Muscle of back (tissue), 11 donors: ENCODE measurements around the gene ENDOG. TPM values are rescaled to one million over a fixed set of nuclear protein-coding genes. Genes with fewer than 3 reads are reported as not detected.
"Not testable (repeated sequence)": the region's sequence is repeated elsewhere in the genome, so short reads cannot be mapped to it uniquely, and the experiment has no call there.

Source experiments
- DNase-seq, 3 donors: peaks; one replicate each; pipeline versions ENCODE4 v3.0.0 to v3.0.0-alpha.2; 2013
- polyA plus RNA-seq, 10 donors: library from polyadenylated mRNA; unstranded; fragments of 120-200 nt; gene quantifications; one replicate each; pipeline ENCODE4 v1.2.1, GENCODE V29; 2013; ENCODE audit not compliant: insufficient read length in 10 of 10

The ENDOG gene
- polyA plus RNA-seq, 10 donors, result 11.1 to 24.9 (median 14.7) TPM

DNA sequence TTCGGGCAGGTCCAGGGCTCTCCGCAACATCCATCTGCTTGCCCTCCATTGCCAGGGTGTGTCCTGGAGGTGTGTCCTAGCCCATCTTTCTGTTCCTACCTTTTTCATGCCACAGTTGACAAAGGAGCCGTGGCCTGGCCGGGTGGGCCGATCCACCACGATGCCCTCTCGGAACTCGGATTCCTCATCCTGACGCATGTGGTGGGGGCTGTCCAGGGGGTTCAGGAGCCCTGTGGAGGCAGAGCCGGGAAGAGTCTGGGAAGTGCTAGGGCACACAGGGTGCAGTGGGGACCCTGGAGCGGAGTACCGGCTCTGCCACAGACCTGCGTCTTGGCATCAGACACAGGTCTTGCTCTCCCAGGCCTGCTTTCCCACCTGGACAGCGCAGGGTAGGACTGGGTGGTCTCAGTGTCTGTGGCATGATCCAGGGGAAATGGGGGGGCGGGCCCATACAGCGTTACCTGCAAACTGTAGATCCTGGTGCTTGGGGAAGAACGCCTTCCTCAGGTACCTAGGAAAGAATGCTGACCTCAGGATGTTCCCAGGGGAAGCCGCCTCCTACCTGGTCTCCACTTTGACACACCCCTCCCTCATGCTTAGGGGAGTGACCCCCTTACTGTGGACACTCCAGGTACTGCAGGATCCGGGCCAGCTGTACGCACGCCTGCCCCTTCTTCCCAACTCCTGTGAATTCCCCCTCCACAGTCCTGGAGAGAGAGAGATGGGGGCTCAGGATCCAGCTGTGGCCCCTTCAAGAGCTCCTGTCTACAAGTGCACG lies 7.8 kb downstream of the ENDOG start:
- no peak for DNase-seq

DNA sequence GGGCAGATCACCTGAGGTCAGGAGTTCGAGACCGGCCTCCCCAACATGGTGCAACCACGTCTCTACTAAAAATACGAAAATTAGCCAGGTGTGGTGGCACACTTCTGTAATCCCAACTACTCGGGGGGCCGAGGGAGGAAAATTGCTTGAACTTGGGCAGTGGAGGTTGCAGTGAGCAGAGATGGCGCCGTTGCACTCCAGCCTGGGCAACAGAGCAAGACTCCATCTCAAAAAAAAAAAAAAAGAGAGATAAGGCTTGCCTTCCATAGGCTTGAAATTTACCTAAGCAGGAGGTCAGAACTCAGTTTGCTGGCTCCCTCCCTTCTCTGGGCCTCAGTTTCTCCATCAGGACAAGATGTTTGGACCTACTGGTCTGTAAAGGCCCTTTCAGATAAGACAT lies 10.0 kb downstream of the ENDOG start:
- DNase-seq, result no peak

DNA sequence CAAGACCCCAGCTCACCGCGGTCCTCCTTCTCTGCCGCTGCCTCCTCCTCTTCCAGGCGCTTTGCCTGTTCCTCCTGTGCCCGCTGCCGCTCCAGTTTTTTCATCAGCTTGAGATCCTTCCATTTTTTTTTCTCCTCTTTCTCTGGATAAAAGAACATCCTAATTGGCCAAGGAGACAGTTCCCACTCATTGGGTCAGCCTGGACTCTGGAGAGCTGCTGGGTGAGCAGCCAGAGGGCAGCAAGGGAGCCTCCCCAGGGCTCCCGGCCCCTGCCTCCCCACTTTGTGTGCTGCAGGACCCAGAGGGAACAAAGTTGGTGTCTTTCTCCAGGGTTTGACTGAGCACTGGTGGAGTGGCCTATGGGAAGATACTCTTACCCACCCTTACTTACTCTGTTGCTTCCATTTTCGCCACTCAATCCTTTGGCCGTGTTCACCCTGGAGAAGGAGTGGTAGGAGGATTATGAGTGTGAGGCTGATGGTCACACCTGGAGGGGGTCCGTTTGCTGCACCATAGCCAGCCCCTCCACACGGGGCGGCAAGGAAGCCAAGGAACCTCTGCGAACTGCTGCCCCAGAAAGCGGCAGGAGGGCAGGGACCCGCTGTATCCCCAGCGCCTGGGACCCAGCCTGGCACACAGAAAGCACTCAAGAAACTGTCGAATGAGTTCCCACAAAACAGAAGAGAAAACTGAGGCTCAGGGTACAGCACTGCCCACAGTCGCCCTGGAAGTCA lies 10.6 kb downstream of the ENDOG start:
- DNase-seq, result no peak

DNA sequence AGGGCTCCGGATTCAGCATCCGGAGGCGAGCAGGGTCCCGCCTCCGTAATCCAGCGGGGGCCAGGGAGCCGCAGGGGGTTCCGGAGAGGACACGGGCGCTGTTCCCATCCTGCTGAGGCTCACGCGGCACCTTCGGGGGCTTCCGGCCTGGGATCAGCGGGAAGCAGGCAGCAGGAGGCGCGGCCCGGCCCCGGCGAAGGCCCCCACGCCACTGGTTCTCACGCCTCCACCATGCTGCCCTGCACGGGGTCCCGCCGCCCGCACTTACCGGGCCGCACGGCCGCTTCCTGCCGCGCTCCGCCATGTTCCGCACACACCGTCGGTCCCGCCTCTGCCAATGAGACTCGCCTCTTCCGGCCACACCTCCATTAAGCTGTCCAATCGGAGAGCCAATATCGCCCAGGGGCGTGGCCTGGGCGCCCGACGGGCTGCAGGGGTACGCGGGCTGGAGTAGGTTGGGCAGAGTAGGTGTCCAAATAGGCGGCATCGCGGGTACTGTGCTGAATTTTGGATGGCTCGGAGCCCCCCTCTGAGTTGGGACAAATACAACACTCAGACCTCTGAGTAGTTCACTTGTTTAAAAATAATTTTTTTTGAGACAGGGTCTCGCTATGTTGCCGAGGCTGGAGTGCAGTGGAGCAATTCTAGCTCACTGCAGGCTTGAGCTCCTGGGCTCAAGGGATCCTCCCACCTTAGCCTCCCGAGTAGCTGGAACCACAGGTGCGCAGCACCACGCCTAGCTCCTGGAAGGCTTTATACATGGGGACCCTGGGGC lies 11.4 kb downstream of the ENDOG start, which contains the start of gene SPOUT1:
SPOUT1 (minus strand) TSS at position 318 of the 775 bp plus-strand sequence; CDS start at position 304, 14 bp downstream.
- peak; percentile 92 to 98 (median 94) for DNase-seq

DNA sequence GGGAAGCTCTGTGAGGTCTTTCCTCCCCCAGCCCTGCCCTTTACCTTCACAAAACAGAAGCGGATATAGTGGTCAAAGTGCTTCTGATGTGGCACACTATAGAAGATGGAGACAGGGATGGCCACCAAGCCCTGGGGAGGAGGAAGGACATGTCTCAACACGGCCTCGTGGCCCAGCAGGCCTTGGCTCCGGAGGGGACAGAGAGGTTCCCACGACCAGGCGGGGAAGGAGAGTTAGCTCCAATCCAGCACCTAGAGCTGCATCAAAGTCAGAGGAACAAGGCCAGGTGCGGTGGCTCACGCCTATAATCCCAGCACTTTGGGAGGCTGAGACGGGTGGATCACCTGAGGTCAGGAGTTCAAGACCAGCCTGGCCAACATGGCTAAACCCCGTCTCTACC lies 15.4 kb downstream of the ENDOG start:
- no peak for DNase-seq

DNA sequence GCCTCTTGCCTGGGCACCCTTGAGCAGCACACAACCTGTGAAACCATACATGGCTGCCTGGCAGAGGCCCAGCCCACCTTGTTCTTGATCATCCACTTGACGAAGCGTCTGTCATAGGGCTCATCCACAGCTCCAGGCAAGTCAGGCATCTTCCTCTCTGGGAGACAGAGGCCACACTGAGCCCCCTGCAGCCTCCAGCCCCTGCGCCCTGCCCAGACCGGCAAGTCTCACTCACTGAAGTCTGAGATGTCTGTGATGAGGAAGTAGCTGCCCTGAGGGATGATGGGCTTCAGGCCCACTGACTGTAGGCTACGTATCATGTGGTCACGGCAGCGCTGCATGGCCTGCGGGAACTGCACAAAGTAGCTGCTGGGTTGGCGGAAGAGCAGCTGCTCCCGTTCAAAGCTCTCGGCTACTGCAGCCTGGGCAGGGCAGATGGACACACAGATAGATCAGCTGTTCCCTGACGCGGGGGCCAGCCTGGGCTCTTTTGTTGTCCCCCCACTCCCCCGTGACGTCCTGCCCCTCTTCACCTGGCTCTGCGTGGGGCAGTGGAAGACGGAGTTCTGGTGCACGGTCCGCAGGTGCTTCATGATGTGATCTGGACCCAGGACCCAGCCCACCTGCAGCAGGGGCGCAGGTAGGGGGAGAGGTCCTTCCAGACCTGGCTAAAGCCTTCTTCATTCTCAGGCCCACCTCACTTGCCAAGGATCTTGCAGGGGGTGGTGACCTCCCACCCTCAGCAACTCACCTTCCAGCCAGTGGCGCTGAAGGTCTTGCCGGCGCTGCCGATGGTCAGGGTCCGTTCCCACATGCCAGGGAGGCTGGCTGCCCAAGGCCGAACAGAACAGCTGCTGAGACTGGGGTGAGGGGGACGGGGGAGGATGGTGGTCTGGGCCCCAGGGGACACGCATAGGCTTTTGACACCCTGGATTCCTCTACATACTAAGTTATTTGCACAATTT lies 17.2 kb downstream of the ENDOG start:
- DNase-seq, result no peak

DNA sequence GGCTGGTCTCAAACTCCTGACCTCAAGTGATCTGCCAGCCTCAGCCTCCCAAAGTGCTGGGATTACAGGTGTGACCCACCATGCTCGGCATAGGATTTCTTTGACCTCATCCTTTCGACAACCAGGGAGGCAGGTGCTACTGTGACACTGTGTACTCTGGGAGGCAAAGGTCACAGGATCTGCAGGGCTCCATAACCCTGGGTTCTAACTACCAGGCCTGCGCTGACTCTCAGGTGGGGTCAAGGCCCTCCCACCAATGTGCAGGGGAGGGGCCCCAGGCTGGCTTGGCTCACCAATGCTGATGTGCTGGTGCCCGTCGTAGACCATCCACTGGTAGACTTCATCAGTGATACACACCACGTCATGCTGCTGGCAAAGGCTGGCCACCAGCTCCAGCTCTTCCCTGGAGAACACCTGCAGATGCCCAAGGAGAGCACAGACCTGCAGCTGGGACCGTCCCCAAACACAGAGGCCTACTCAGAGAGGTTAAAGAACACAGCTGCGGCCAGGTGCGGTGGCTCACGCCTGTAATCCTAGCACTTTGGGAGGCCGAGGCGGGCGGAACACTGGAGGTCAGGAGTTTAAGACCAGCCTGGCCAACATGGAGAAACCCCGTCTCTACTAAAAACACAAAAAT lies 18.3 kb downstream of the ENDOG start:
- no peak for DNase-seq

DNA sequence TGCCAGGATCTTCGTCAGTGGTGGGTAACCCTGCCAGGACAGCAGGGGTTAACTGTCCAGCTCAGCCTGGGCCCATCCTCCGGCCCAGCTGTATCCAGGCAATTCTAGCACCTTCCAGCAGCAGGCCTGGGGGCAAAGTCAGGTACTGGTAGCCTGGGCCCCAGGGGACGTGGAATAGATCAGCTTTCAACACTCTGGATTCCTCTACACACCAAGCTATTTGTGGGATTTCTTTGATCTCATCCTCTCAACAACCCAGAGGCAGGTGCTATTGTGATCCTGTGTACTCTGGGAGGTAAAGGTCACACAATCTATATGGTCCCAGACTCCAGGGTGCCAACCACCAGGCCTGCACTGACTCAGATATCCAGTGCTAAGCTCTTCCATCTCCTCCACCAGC lies 20.0 kb downstream of the ENDOG start:
- no peak for DNase-seq

DNA sequence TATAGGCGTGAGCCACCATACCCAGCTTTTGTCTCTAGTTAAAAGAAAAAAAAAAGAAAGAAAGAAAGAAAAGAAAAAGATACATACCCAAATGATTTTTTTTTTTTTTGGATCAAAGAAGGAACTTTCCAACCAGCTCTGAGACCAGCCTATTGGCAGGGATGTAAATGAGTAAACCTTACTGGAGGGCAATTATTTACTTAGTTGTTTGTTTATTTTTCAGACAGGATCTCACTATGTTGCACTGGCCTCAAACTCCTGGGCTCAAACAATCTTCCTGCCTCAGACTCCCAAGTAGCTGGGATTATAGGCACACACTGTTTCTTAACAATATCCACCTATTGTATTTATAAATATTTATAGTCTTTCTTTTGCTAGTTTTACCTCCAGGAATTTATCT lies 22.2 kb downstream of the ENDOG start:
- DNase-seq, result no peak

DNA sequence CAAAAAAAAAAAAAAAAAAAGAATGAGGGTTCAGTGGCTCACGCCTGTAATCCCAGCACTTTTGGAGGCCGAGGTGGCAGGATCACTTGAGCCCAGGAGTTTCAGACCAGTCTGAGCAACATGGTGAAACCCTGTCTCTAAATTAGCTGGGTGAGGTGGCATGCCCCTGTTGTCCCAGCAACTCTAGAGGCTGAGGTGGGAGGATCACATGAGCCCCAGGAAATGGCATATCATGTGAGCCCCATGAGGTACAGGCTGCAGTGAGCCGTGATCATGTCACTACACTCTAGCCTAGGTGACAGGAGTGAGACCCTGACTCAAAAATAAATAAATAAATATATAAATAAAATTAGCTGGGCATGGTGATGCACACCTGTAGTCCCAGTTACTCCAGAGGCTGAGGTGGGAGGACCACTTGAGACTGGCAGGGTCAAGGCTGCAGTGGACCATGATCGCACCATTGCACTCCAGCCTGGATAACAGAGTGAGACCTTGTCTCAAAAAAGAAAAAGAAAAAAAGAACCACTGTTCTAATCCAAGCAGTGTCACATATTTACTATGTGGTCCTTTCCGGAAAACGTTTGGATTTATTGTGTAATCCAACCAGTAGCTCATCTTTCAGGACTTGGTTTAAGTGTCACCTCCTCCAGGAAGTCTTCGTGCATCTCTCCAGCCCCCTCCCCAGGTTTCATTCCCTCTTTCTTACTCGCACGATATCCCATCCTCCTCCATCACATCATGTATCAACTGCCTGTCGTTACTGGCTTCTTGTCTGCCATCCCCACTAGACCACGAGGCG lies 23.6 kb downstream of the ENDOG start:
- no peak for DNase-seq

DNA sequence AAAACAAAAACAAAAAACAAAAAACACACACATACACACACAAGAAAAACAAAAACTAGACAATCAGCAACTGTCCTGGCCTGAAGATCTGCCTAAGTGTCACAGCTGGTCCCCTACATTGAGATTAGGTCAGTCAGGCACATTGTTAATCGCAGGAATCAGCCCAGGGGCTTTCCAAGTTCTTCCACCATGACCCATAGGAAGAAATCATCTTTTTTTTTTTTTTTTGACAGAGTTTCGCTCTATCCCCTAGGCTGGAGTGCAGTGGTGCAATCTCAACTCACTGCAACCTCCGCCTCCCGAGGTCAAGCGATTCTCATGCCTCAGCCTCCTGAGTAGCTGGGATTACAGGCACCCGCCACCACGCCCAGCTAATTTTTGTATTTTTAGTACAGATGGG lies 24.9 kb downstream of the ENDOG start:
- not testable (repeated sequence) for DNase-seq

DNA sequence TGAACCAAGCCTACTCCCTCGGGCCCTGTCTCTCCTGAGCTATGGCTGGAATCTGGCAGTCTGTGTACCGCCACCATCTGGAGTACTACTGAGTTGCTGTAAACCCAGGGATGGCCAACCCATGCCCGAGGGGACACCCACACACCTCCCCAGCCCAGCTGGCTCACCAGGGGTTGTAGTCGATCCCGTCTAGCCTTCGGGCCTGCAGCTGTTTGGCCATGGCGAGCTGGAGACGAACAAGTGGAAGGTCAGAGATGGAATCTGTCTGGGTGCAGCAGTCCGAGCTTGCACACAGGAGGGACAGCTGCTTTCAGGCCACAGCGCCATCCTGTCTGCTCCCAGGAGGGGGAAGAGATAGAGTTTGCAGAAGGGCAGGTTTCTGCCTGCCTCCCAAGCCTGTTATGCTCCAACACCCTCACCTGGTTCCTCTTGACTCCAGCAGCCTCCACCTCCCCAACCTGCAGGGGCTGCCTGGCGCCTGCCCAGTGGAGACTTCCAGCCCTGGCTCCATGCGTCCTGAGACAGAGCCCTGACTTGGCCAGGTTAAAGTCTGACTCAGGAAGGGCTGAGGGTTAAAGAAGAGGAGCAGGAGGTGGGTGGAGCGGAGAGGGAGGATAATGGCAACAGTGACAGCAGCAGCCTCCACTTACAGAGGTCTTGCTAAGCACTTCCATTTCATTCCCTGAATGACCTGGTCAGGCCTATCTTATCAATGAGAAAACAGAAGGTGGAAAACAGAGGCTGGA lies 27.1 kb downstream of the ENDOG start:
- DNase-seq, result peak in 1 of 3 donors; percentile 32

DNA sequence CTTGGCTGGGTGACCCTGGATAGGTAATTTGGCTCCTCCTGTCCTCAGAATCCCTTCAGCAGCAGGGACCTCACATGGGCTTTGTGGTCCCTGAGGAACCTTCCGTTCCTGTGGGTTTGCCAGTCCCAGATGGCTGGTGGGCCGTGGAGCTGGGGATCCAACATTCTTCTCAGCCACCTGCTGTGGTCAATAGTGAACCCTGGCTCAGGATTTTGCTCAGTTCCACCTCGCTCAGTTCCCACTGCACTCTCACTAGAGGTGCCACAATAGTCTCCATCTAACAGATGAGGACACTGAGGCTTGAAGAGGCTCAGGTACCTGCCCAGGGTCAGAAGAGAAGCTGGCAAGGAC lies 28.4 kb downstream of the ENDOG start:
- no peak for DNase-seq

DNA sequence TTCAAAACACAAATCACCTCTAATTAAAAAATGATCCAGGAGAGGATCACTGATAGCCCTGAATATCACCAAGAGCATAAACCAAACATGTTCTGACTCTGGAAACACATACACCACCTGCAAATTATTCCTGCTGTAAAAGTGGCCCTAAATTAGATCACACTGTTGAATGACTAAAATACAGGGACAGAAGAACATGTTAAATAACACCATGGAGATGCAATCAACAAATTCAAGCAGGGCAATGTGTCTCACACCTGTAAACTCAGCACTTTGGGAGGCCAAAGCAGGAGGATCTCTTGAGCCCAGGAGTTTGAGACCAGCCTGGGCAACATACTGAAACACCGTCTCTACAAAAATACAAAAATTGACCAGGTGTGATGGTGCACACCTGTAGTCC lies 29.5 kb downstream of the ENDOG start:
- DNase-seq, result no peak

DNA sequence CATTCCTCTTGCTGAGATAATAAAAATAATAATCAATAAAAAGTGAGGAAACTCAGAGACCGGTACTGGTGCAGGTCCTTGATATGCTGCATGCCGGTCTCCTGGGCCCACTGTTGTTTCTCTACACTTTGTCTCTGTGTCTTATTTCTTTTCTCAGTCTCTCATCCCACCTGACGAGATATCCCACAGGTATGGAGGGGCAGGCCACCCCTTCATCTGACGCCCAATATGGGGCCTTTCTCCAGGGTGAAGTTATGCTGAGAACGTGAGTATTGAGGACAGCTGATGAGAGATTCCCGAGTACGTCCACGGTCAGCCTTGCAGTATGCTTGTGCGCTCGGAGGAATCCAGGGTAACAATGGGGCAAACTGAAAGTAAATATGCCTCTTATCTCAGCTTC lies 32.7 kb downstream of the ENDOG start:
- DNase-seq, result not testable (repeated sequence)

DNA sequence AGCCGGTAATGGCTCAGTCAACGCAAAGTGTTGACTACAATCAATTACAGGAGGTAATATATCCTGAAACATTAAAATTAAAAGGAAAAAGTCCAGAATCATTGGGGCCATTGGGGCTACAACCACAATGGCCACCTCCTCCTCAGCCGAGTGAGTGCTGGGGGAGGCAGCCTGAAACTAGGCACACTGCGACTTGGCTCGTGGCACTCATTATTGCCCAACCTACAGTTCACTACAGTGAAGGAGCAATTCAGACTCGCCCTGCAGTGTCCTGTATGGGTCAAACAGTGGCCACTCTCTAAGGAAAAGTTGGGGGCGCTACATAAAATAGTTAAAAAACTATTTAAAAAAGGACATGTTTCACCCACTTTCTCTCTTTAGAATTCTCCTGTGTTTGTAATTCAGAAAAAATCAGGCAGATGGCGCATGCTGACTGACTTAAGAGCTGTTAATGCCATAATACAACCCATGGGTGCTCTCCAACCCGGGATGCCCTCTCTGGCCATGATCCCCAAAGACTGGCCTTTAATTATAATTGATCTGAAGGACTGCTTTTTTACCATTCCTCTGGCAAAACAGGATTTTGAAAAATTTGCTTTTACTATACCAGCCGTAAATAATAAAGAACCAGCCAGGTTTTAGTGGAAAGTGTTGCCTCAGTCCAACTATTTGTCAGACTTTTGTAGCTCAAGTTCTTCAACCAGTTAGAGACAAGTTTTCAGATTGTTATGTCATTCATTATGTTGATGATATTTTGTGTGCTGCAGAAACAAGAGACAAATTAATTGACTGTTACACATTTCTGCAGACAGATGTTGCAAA lies 33.7 kb downstream of the ENDOG start:
- DNase-seq, result peak in 2 of 3 donors; percentile 22 to 30

DNA sequence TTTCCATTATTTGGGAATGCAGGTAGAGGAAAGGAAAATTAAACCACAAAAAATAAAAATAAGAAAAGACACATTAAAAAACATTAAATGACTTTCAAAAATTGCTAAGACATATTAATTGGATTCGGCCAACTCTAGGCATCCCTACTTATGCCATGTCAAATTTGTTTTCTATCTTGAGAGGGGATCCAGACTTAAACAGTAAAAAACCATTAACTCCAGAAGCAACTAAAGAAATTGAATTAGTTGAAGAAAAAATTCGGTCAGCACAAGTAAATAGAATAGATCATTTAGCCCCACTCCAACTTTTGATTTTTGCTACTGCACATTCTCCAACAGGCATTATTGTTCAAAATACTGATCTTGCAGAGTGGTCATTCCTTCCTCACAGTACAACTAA lies 34.3 kb downstream of the ENDOG start:
- not testable (repeated sequence) for DNase-seq

DNA sequence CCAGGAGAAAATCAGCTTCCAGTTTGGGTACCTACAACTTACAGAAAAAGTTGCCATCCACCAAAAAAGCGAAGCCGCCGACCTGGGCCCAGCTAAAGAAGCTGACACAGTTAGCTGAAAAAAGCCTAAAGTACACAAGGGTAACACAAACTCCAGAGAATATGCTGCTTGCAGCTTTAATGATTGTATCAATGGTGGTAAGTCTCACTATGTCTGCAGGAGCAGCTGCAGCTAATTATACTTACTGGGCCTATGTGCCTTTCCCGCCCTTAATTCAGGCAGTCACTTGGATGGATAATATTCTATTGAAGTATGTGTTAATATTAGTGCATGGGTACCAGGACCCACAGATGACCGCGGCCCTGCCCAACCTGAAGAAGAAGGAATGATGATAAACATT lies 36.2 kb downstream of the ENDOG start:
- DNase-seq, result not testable (repeated sequence)
